HCT116 (cell line): ENCODE results near the gene DKK3. TPM values are rescaled to one million over a fixed set of nuclear protein-coding genes. Genes with fewer than 3 reads are reported as not detected.

Source experiments
- ATAC-seq: fragments of 200-7000 bp; cut with Tn5 transposase; 2 replicates; pipeline ENCODE4 v1.9.1; 2020; ENCODE audit warnings: mild to moderate bottlenecking, moderate library complexity
- BruUV-seq: library from RNA; stranded (reverse); fragments of 400-500 nt; replicated peaks from 2 replicates; lab custom pipeline; 2021; lab: Mats Ljungman, UMichigan
- CTCF ChIA-PET: fragments of 300-600 bp; sonication (Branson Sonifier 250); formaldehyde crosslinking; loops from one replicate; lab custom pipeline; 2021; ENCODE audit warnings: antibody characterized with exemption; lab: Charles Lee
- POLR2A ChIA-PET: fragments of 300-600, 350-600 bp; sonication (Branson Sonifier 250); formaldehyde crosslinking; loops from one replicate; lab custom pipeline; 2021; ENCODE audit warnings: antibody characterized with exemption; lab: Charles Lee
- RAD21 ChIA-PET, 2 experiments: fragments of 300-600 bp; sonication (Branson Sonifier 250); formaldehyde crosslinking; loops; one replicate each; lab custom pipeline; 2023; ENCODE audit warnings: low total read pairs in 2 of 2; ENCODE audit not compliant: uncharacterized antibody in 2 of 2, unreplicated experiment in 2 of 2, low non-redundant PET in 1 of 2; lab: Charles Lee
- DNase-seq: peaks from one replicate; pipeline ENCODE4 v3.0.0-alpha.2; 2010; ENCODE audit warnings: low read depth, low spot score
- H2AFZ ChIP-seq: fragments of 200-600 bp; shearing (Covaris generic), sonication (generic); 2 replicates; pipeline ENCODE4 v1.6.1; 2017; ENCODE audit warnings: low read depth, mixed run types, mixed read lengths, antibody characterized with exemption, low read length; ENCODE audit not compliant: poor library complexity, severe bottlenecking
- H3K27ac ChIP-seq: 2 replicates; pipeline ENCODE4 v1.5.1; 2012; ENCODE audit warnings: low read depth, low read length
- H3K27me3 ChIP-seq: fragments of 200-600 bp; sonication (generic); 2 replicates; pipeline ENCODE4 v1.6.1; 2016; ENCODE audit warnings: mixed run types, low read length, mixed read lengths; ENCODE audit not compliant: insufficient read depth
- H3K36me3 ChIP-seq, 2 experiments: fragments of 200-500 bp in 1 of 2; fragments of 200-600 bp in 1 of 2; sonication (Bioruptor generic) in 1 of 2; sonication (generic) in 1 of 2; 2 replicates each; pipeline versions ENCODE4 v1.5.1 to v1.6.1; 2014 to 2016; ENCODE audit warnings: low read length in 2 of 2, inconsistent platforms in 1 of 2, mixed read lengths in 1 of 2, mixed run types in 1 of 2; ENCODE audit not compliant: insufficient read depth in 2 of 2, control insufficient read depth in 1 of 2
- H3K4me1 ChIP-seq, 2 experiments: fragments of 200-600 bp in 1 of 2; sonication (generic) in 1 of 2; 2 replicates each; pipeline versions ENCODE4 v1.5.1 to v1.6.1; 2012 to 2017; ENCODE audit warnings: low read length in 2 of 2, inconsistent platforms in 1 of 2, mild to moderate bottlenecking in 1 of 2, mixed read lengths in 1 of 2, mixed run types in 1 of 2, moderate library complexity in 1 of 2; ENCODE audit not compliant: insufficient read depth in 2 of 2, control insufficient read depth in 1 of 2
- H3K4me2 ChIP-seq: fragments of 200-600 bp; sonication (generic); 2 replicates; pipeline ENCODE4 v1.6.1; 2017; ENCODE audit warnings: mixed run types, low read length, mixed read lengths
- H3K4me3 ChIP-seq, 2 experiments: fragments of 200-600 bp in 1 of 2; sonication (generic) in 1 of 2; replicated peaks in 1 of 2; 2 replicates each; pipeline ENCODE4 v1.5.1; 2011 to 2016; ENCODE audit warnings: low read length in 2 of 2, control low read depth in 1 of 2, low read depth in 1 of 2, mild to moderate bottlenecking in 1 of 2, mixed read lengths in 1 of 2, mixed run types in 1 of 2
- H3K79me2 ChIP-seq: fragments of 200-600 bp; sonication (generic); 2 replicates; pipeline ENCODE4 v1.6.1; 2017; ENCODE audit warnings: mild to moderate bottlenecking, mixed run types, low read length, moderate library complexity, mixed read lengths; ENCODE audit not compliant: insufficient read depth
- H3K9ac ChIP-seq: fragments of 200-600 bp; sonication (generic); 2 replicates; pipeline ENCODE4 v1.6.1; 2016; ENCODE audit warnings: low read length, mixed read lengths
- H3K9me2 ChIP-seq: fragments of 200-600 bp; sonication (generic), shearing (Covaris generic); 2 replicates; pipeline ENCODE4 v1.6.1; 2017; ENCODE audit warnings: mixed run types, mild to moderate bottlenecking, moderate library complexity; ENCODE audit not compliant: insufficient read depth
- H3K9me3 ChIP-seq, 2 experiments: fragments of 200-500 bp in 1 of 2; fragments of 200-600 bp in 1 of 2; sonication (Bioruptor generic) in 1 of 2; sonication (generic) in 1 of 2; 2 replicates each; pipeline ENCODE4 v1.6.1; 2014 to 2017; ENCODE audit warnings: low read length in 2 of 2, mixed read lengths in 2 of 2, inconsistent platforms in 1 of 2, low read depth in 1 of 2, mild to moderate bottlenecking in 1 of 2, mixed run types in 1 of 2, moderate library complexity in 1 of 2; ENCODE audit not compliant: control insufficient read depth in 1 of 2, insufficient read depth in 1 of 2
- H4K20me1 ChIP-seq: fragments of 200-600 bp; sonication (generic), shearing (Covaris generic); 2 replicates; pipeline ENCODE4 v1.6.1; 2017; ENCODE audit warnings: mixed run types, mild to moderate bottlenecking, moderate library complexity; ENCODE audit not compliant: insufficient read depth
- ATF3 ChIP-seq: IDR thresholded peaks from 2 replicates; pipeline ENCODE4 v1.6.1; 2012
- CTCF ChIP-seq, 3 experiments: fragments of 200-600 bp in 1 of 3; sonication (generic) in 1 of 3; IDR thresholded peaks in 2 of 3; conservative IDR thresholded peaks in 1 of 3; 2 replicates each; pipeline ENCODE4 v1.5.1; 2012 to 2017; ENCODE audit warnings: low read depth in 2 of 3, low read length in 2 of 3, antibody characterized with exemption in 1 of 3, borderline replicate concordance in 1 of 3, control low read depth in 1 of 3, mild to moderate bottlenecking in 1 of 3, mixed read lengths in 1 of 3, mixed run types in 1 of 3, moderate library complexity in 1 of 3; ENCODE audit not compliant: insufficient read depth in 1 of 3
- EGR1 ChIP-seq: IDR thresholded peaks from 2 replicates; pipeline ENCODE4 v1.6.1; 2012; ENCODE audit warnings: low read depth
- ELF1 ChIP-seq: IDR thresholded peaks from 2 replicates; pipeline ENCODE4 v1.6.1; 2012; ENCODE audit warnings: low read depth, borderline replicate concordance
- EZH2 ChIP-seq: fragments of 200-600 bp; sonication (generic); IDR thresholded peaks from 2 replicates; pipeline ENCODE4 v1.6.1; 2017; ENCODE audit warnings: antibody characterized with exemption, mixed run types
- EZH2phosphoT487 ChIP-seq: fragments of 200-600 bp; IDR thresholded peaks from 2 replicates; pipeline ENCODE4 v1.6.1; 2018; ENCODE audit warnings: antibody characterized with exemption, borderline replicate concordance
- FOSL1 ChIP-seq: IDR thresholded peaks from 2 replicates; pipeline ENCODE4 v1.6.1; 2012; ENCODE audit warnings: low read depth
- JUND ChIP-seq: IDR thresholded peaks from 2 replicates; pipeline ENCODE4 v1.6.1; 2012
- MAX ChIP-seq: IDR thresholded peaks from 2 replicates; pipeline ENCODE4 v1.6.1; 2012
- POLR2A ChIP-seq: IDR thresholded peaks from 2 replicates; pipeline ENCODE4 v1.7.0; 2011; ENCODE audit warnings: borderline replicate concordance; ENCODE audit not compliant: insufficient read depth, insufficient read length; ENCODE audit errors: extremely low read depth
- POLR2AphosphoS5 ChIP-seq: IDR thresholded peaks from 2 replicates; pipeline ENCODE4 v1.6.1; 2011; ENCODE audit warnings: mild to moderate bottlenecking, low read depth, low read length, moderate library complexity
- RAD21 ChIP-seq: IDR thresholded peaks from 2 replicates; pipeline ENCODE4 v1.6.1; 2012; ENCODE audit warnings: low read depth, mild to moderate bottlenecking
- SRF ChIP-seq: IDR thresholded peaks from 2 replicates; pipeline ENCODE4 v1.6.1; 2012; ENCODE audit warnings: low read depth
- TCF7L2 ChIP-seq: IDR thresholded peaks from 2 replicates; pipeline ENCODE4 v1.7.0; 2011; ENCODE audit warnings: borderline replicate concordance, inconsistent platforms; ENCODE audit not compliant: insufficient read depth, insufficient read length; ENCODE audit errors: extremely low read depth
- ZBTB33 ChIP-seq: IDR thresholded peaks from 2 replicates; pipeline ENCODE4 v1.6.1; 2011; ENCODE audit warnings: mild to moderate bottlenecking, low read length, moderate library complexity; ENCODE audit not compliant: insufficient replicate concordance; ENCODE audit errors: extremely low read depth
- ZFX ChIP-seq: fragments of 450-650 bp; IDR thresholded peaks from 2 replicates; pipeline ENCODE4 v1.6.1; 2017
- ZNF274 ChIP-seq: fragments of 200-500 bp; sonication (Bioruptor generic); IDR thresholded peaks from 2 replicates; pipeline ENCODE4 v1.6.1; 2014; ENCODE audit warnings: mild to moderate bottlenecking, low read depth, low read length, inconsistent platforms
- intact Hi-C: fragments of 100-400 bp; cut with micrococcal nuclease; formaldehyde crosslinking; loops from 2 replicates; pipeline ENCODE4 v1.10.0; 2022
- total RNA-seq: library from RNA; stranded (reverse); gene quantifications from one replicate; pipeline ENCODE4 v1.2.1, GENCODE V29; 2021; ENCODE audit not compliant: unreplicated experiment

Gene DKK3
- total RNA-seq, 1 experiment from 2014 or later, result 0.49 TPM

- H3K4me3 ChIP-seq, result no peak overlapping the region
- no peak for TF ChIP-seq EZH2phosphoT487
- no peak for TF ChIP-seq RAD21
- TF ChIP-seq JUND, result no peak
- no peak for TF ChIP-seq POLR2AphosphoS5
- no peak for TF ChIP-seq SRF
- TF ChIP-seq CTCF (IDR thresholded peaks at IDR 0.05 in 2 of 3, conservative IDR thresholded peaks at IDR 0.05 in 1 of 3; ENCODE audit: borderline replicate concordance in 1 of 3, insufficient read depth in 1 of 3, low read depth in 2 of 3, low read length in 2 of 3), result no peak
- no peak for TF ChIP-seq EGR1
- TF ChIP-seq POLR2A, result no peak
- no peak for TF ChIP-seq ELF1
- TF ChIP-seq FOSL1, result no peak
- no peak for TF ChIP-seq ATF3
- no peak for TF ChIP-seq ZFX
- no peak for TF ChIP-seq TCF7L2
- no peak for TF ChIP-seq ZBTB33
- no peak for TF ChIP-seq EZH2
- TF ChIP-seq MAX, result no peak
- no peak for TF ChIP-seq ZNF274
- TF ChIP-seq, all 23 proteins: peak for 0
- DNase-seq, result no peak
- H4K20me1 ChIP-seq, result no peaks in the 10 kb centered on the region
- no peaks in the 10 kb centered on the region for H3K27me3 ChIP-seq
- peaks cover 10 to 27% of the 10 kb centered on the region in 2 experiments for H3K4me1 ChIP-seq
- RAD21 ChIA-PET, result no interaction called here
- no peak overlapping the region for H3K27ac ChIP-seq
- intact Hi-C loops, result no loop called here
- no peak overlapping the region for H3K4me2 ChIP-seq
- no peak for ATAC-seq
- H3K79me2 ChIP-seq, result no peaks in the 10 kb centered on the region
- no peak overlapping the region for H2AFZ ChIP-seq
- no peak overlapping the region for H3K9ac ChIP-seq
- CTCF ChIA-PET, result interaction anchor here (0.8 kb wide), 1 partner anchor 15 kb away, joined by 3 read pairs; no protein-coding TSS in a partner anchor
- POLR2A ChIA-PET, result no interaction called here
- no peaks in the 10 kb centered on the region; a peak in 1 of 4 replicates for H3K9me3 ChIP-seq
- H3K9me2 ChIP-seq, result no peaks in the 10 kb centered on the region
- H3K36me3 ChIP-seq, result no peaks in the 10 kb centered on the region
- no TSS peak for BruUV-seq
Measured at GRCh38 chr11:11981840-11982239, 26.6 kb downstream of the DKK3 start.
